Urinary bladder (tissue), 4 donors: ENCODE measurements around the gene PCBD2. TPM values are rescaled to one million over a fixed set of nuclear protein-coding genes. Genes with fewer than 3 reads are reported as not detected.

ENCODE experiments used
- DNase-seq: peaks from one replicate; pipeline ENCODE4 v3.0.0-alpha.2; 2015; ENCODE audit errors: extremely low spot score
- H3K27ac ChIP-seq: one replicate; pipeline ENCODE4 v1.5.1; 2013; ENCODE audit warnings: low read depth, mild to moderate bottlenecking, moderate library complexity
- H3K36me3 ChIP-seq: one replicate; pipeline ENCODE4 v1.6.1; 2013; ENCODE audit warnings: mild to moderate bottlenecking, moderate library complexity; ENCODE audit not compliant: insufficient read depth
- H3K4me1 ChIP-seq: one replicate; pipeline ENCODE4 v1.6.1; 2013; ENCODE audit warnings: mild to moderate bottlenecking, moderate library complexity; ENCODE audit not compliant: insufficient read depth
- H3K4me3 ChIP-seq: one replicate; pipeline ENCODE4 v1.5.1; 2013; ENCODE audit warnings: low read depth, low read length
- WGBS: extraction: QIAGEN DNeasy Blood & Tissue Kit; methylation state at CpG from one replicate; pipeline ENCODE4 v1.1.7; 2013; 5-methylcytosine and 5-hydroxymethylcytosine counted together
- polyA plus RNA-seq: library from polyadenylated mRNA; stranded (reverse); fragments of 200-250 nt; gene quantifications from one replicate; pipeline ENCODE4 v1.2.3, GENCODE V29; 2013
- total RNA-seq: library from RNA; depleted of rRNA; stranded (reverse); fragments of >200 nt; gene quantifications from one replicate; pipeline ENCODE4 v1.2.3, GENCODE V29; 2014
- donor health status: healthy with polysubstance abuse.
- donor health status: healthy.

PCBD2 gene
- total and polyA plus RNA-seq, 2 donors = 5.4 to 11.9 TPM

GRCh38 chr5:134917070-134917815 lies 12.3 kb downstream of the PCBD2 start:
- Histone ChIP-seq H3K36me3 (no peaks in the 10 kb centered on the region), H3K27ac (no peak overlapping the region), H3K4me3 (no peak overlapping the region), H3K4me1 (no peaks in the 10 kb centered on the region)
- 89% methylated on average over 10 of the region's 10 CpGs for WGBS
- no peak for DNase-seq

GRCh38 chr5:134918861-134919260 lies 13.9 kb downstream of the PCBD2 start:
- DNase-seq = no peak
- no peaks in the 10 kb centered on the region for H3K4me1 ChIP-seq
- WGBS = 79% methylated on average over 3 of the region's 3 CpGs
- H3K27ac ChIP-seq = no peak overlapping the region
- H3K36me3 ChIP-seq = no peaks in the 10 kb centered on the region
- no peak overlapping the region for H3K4me3 ChIP-seq

- DNase-seq = no peak
- H3K4me3 ChIP-seq = no peak overlapping the region
- H3K36me3 ChIP-seq = no peaks in the 10 kb centered on the region
- WGBS = 96% methylated on average over 9 of the region's 9 CpGs
- H3K27ac ChIP-seq = no peak overlapping the region
- no peaks in the 10 kb centered on the region for H3K4me1 ChIP-seq
Observed at GRCh38 chr5:134920848-134921575, 16.1 kb downstream of the PCBD2 start.

GRCh38 chr5:134932508-134932907 lies 27.6 kb downstream of the PCBD2 start:
- no peaks in the 10 kb centered on the region for H3K4me1 ChIP-seq
- no peak for DNase-seq
- H3K36me3 ChIP-seq = peaks cover 2% of the 10 kb centered on the region
- WGBS = 99% methylated on average over 3 of the region's 3 CpGs
- no peak overlapping the region for H3K27ac ChIP-seq
- no peak overlapping the region for H3K4me3 ChIP-seq

GRCh38 chr5:134934202-134934601 lies 29.3 kb downstream of the PCBD2 start:
- 95% methylated on average over 5 of the region's 5 CpGs for WGBS
- no peak overlapping the region for H3K27ac ChIP-seq
- no peak overlapping the region for H3K4me3 ChIP-seq
- peaks cover 2% of the 10 kb centered on the region for H3K36me3 ChIP-seq
- DNase-seq = no peak
- no peaks in the 10 kb centered on the region for H3K4me1 ChIP-seq

GRCh38 chr5:134935711-134936602 lies 31.0 kb downstream of the PCBD2 start:
- no peak overlapping the region for H3K27ac ChIP-seq
- no peak for DNase-seq
- H3K4me1 ChIP-seq = no peaks in the 10 kb centered on the region
- H3K4me3 ChIP-seq = no peak overlapping the region
- H3K36me3 ChIP-seq = peaks cover 2% of the 10 kb centered on the region
- 58% methylated on average over 12 of the region's 12 CpGs for WGBS

- DNase-seq = no peak
- H3K4me3 ChIP-seq = no peak overlapping the region
- H3K4me1 ChIP-seq = no peaks in the 10 kb centered on the region
- no peak overlapping the region for H3K27ac ChIP-seq
- H3K36me3 ChIP-seq = no peaks in the 10 kb centered on the region
- WGBS = 66% methylated on average over 8 of the region's 8 CpGs
Observed at GRCh38 chr5:134937526-134937925, 32.6 kb downstream of the PCBD2 start.

GRCh38 chr5:134938030-134938429 lies 33.1 kb downstream of the PCBD2 start:
- no peak overlapping the region for H3K4me3 ChIP-seq
- no peak overlapping the region for H3K27ac ChIP-seq

GRCh38 chr5:134939500-134939899 lies 34.6 kb downstream of the PCBD2 start:
- Histone ChIP-seq H3K4me3 (no peak overlapping the region), H3K36me3 (no peaks in the 10 kb centered on the region), H3K27ac (no peak overlapping the region), H3K4me1 (no peaks in the 10 kb centered on the region)
- DNase-seq = no peak
- WGBS = 82% methylated on average over 1 of the region's 1 CpG

More at GRCh38 chr5:134938030-134938429, 33.1 kb downstream of the PCBD2 start:
- Histone ChIP-seq H3K36me3 (no peaks in the 10 kb centered on the region), H3K4me1 (no peaks in the 10 kb centered on the region)
- 60% methylated on average over 6 of the region's 6 CpGs for WGBS
- DNase-seq = no peak

GRCh38 chr5:134943547-134943946 lies 38.6 kb downstream of the PCBD2 start:
- 53% methylated on average over 1 of the region's 1 CpG for WGBS
- Histone ChIP-seq H3K4me3 (no peak overlapping the region), H3K27ac (no peak overlapping the region), H3K4me1 (no peaks in the 10 kb centered on the region), H3K36me3 (no peaks in the 10 kb centered on the region)
- DNase-seq = no peak

GRCh38 chr5:134944630-134945029 lies 39.7 kb downstream of the PCBD2 start:
- H3K36me3 ChIP-seq = no peaks in the 10 kb centered on the region
- DNase-seq = no peak
- no peak overlapping the region for H3K4me3 ChIP-seq
- WGBS = 55% methylated on average over 1 of the region's 1 CpG
- H3K27ac ChIP-seq = no peak overlapping the region
- H3K4me1 ChIP-seq = no peaks in the 10 kb centered on the region

- Histone ChIP-seq H3K4me3 (no peak overlapping the region), H3K27ac (no peak overlapping the region), H3K36me3 (no peaks in the 10 kb centered on the region), H3K4me1 (no peaks in the 10 kb centered on the region)
- no peak for DNase-seq
- 73% methylated on average over 2 of the region's 2 CpGs for WGBS
Observed at GRCh38 chr5:134945041-134945440, 40.1 kb downstream of the PCBD2 start.

GRCh38 chr5:134948911-134949310 lies 44.0 kb downstream of the PCBD2 start:
- no peak overlapping the region for H3K27ac ChIP-seq
- no peaks in the 10 kb centered on the region for H3K36me3 ChIP-seq
- WGBS = 62% methylated on average over 5 of the region's 5 CpGs
- H3K4me1 ChIP-seq = no peaks in the 10 kb centered on the region
- H3K4me3 ChIP-seq = no peak overlapping the region
- no peak for DNase-seq
